ENCODE results near the gene ARFGAP1. TPM values are rescaled to one million over a fixed set of nuclear protein-coding genes. Genes with fewer than 3 reads are reported as not detected.

ARFGAP1 gene
- total and polyA plus RNA-seq, 2 donors (not counting 3 experiments of a cell fraction or from before 2014, with no cell fraction given): 93.7 to 126 TPM

DNA sequence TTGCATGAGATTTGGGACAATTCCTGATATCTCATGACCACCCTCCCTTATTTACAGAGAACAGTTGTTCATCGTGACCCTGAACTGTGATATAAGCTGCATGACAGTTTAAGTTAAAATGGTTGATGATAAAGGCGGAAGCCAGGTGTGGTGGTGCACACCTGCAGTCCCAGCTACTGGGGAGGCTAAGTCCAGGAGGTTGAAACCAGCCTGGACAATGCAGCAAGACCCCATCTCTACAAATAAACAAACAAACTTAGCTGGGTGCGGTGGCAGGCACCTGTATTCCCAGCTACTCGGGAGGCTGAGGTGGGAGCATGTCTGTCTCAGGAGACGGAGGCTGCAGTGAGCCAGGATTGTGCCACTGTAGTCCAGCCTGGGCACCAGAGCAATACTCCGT is 44.4 kb downstream of the ARFGAP1 start:
- Histone ChIP-seq H3K4me1 (ENCODE audit: control insufficient read depth, extremely low read depth, insufficient read depth, low read length) (no peaks in the 10 kb centered on the region), H3K4me3 (replicated peaks in 1 of 3; ENCODE audit: insufficient read depth in 1 of 3, low read depth in 1 of 3, low read length in 3 of 3) (no peak overlapping the region), H3K36me3 (ENCODE audit: control insufficient read depth in 2 of 2, extremely low read depth in 1 of 2, insufficient read depth in 2 of 2, low read length in 2 of 2) (no peaks in the 10 kb centered on the region), H3K9me1 (replicated peaks; ENCODE audit: control insufficient read depth, extremely low read depth, insufficient read depth, low read length) (no peaks in the 10 kb centered on the region), H3K9me3 (replicated peaks; ENCODE audit: control insufficient read depth, insufficient read depth, low read length) (no peaks in the 10 kb centered on the region), H2AFZ (ENCODE audit: low read depth, low read length) (no peak overlapping the region), H3K9ac (replicated peaks; ENCODE audit: extremely low read depth, insufficient read depth, low read length) (no peak overlapping the region), H3K27ac (ENCODE audit: insufficient read depth, low read depth, low read length) (no peak overlapping the region), H3K4me2 (ENCODE audit: insufficient read depth, low read length) (no peak overlapping the region), H3K79me2 (ENCODE audit: control insufficient read depth, insufficient read depth, low read length) (no peaks in the 10 kb centered on the region), H3K27me3 (ENCODE audit: control insufficient read depth in 2 of 2, insufficient read depth in 2 of 2, low read length in 2 of 2) (no peaks in the 10 kb centered on the region), H4K20me1 (replicated peaks; ENCODE audit: control insufficient read depth, extremely low read depth, insufficient read depth, low read length) (no peaks in the 10 kb centered on the region)
- TF ChIP-seq, protein P1, sequence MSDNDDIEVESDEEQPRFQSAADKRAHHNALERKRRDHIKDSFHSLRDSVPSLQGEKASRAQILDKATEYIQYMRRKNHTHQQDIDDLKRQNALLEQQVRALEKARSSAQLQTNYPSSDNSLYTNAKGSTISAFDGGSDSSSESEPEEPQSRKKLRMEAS (IDR thresholded peaks at IDR 0.05; ENCODE audit: insufficient read depth, insufficient read length): no peak
- TF ChIP-seq EZH2 (IDR thresholded peaks at IDR 0.05; ENCODE audit: borderline replicate concordance, low read depth, low read length, severe bottlenecking) (no peak), POLR2A (IDR thresholded peaks at IDR 0.05; ENCODE audit: low read depth, low read length) (no peak), GATA2 (IDR thresholded peaks at IDR 0.05; ENCODE audit: insufficient read depth, insufficient read length, low read depth, low read length) (no peak)
- dilution Hi-C loops (cut with MboI; ENCODE audit: extremely low pct_ligation_motif_present, low sequenced_read_pairs) (no loop called here), intact Hi-C loops (cut with micrococcal nuclease) (no loop called here)
- DNase-seq (ENCODE audit: low read depth, low spot score) (no peak), FAIRE-seq (no peak)
- ChIA-PET POLR2A (no interaction called here), CTCF (interaction anchor here (1.9 to 2.4 kb wide), 3 partner anchors 8 to 94 kb away, joined by 4 to 11 read pairs (median 8); no protein-coding TSS in a partner anchor)
- BruUV-seq (replicated peaks): no TSS peak

DNA sequence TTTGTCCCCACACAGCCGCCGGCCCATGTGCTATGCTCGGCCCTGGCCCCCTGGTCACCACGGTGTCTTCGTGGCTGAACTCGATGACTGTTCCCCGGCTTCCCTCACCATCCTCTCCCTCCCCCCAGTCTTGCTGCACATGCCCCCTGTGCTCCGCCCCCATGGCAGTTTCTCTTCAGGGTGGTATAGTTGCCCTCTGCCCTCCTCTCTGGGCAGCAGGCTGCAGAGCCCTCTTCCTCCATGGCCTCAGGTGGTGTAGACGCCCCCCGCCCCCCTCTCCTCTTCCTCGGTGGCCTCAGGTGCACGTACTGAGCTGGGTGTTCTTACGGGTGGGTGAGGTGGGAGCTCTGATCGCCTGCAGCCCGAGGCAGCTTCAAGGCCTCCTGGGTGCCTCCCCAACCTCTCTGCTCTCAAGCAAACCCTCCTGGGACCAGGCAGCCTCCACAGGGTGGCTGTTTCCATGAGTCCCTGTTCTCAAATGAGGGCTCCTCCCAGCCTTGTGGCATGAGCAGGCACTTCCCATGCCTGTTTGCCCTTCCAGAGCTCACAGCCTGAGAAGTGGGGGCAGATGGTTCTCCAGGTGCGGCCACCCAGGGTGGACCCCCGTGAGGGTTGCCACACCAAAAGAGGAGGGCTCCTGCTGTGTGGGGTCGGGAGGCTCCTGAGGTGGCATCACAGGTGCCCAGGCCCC is 45.1 kb downstream of the ARFGAP1 start:
- dilution Hi-C loops (cut with MboI; ENCODE audit: extremely low pct_ligation_motif_present, low sequenced_read_pairs) (no loop called here), intact Hi-C loops (cut with micrococcal nuclease) (no loop called here)
- H3K4me1 ChIP-seq (ENCODE audit: control insufficient read depth, extremely low read depth, insufficient read depth, low read length): no peaks in the 10 kb centered on the region
- ChIA-PET POLR2A (no interaction called here), CTCF (interaction anchor here (0.6 to 2.4 kb wide), 4 partner anchors 9 to 676 kb away, joined by 3 to 11 read pairs (median 6); partner anchors contain the start of gene SLCO4A1)
- H3K4me2 ChIP-seq (ENCODE audit: insufficient read depth, low read length): no peak overlapping the region
- H3K4me3 ChIP-seq (replicated peaks in 1 of 3; ENCODE audit: insufficient read depth in 1 of 3, low read depth in 1 of 3, low read length in 3 of 3): no peak overlapping the region
- BruUV-seq (replicated peaks): no TSS peak
- no peaks in the 10 kb centered on the region for H3K79me2 ChIP-seq (ENCODE audit: control insufficient read depth, insufficient read depth, low read length)
- no peaks in the 10 kb centered on the region for H3K9me3 ChIP-seq (replicated peaks; ENCODE audit: control insufficient read depth, insufficient read depth, low read length)
- no peak overlapping the region for H2AFZ ChIP-seq (ENCODE audit: low read depth, low read length)
- no peak overlapping the region for H3K9ac ChIP-seq (replicated peaks; ENCODE audit: extremely low read depth, insufficient read depth, low read length)
- no peaks in the 10 kb centered on the region for H4K20me1 ChIP-seq (replicated peaks; ENCODE audit: control insufficient read depth, extremely low read depth, insufficient read depth, low read length)
- no peaks in the 10 kb centered on the region for H3K27me3 ChIP-seq (ENCODE audit: control insufficient read depth in 2 of 2, insufficient read depth in 2 of 2, low read length in 2 of 2)
- TF ChIP-seq JUN (IDR thresholded peaks at IDR 0.05; ENCODE audit: borderline replicate concordance, insufficient read depth, insufficient read length, low read depth) (no peak), POLR2A (IDR thresholded peaks at IDR 0.05; ENCODE audit: low read depth, low read length) (no peak), POLR2AphosphoS5 (IDR thresholded peaks at IDR 0.05; ENCODE audit: insufficient read depth, low read depth, low read length) (no peak)
- TF ChIP-seq, protein P1 (IDR thresholded peaks at IDR 0.05; ENCODE audit: insufficient read depth, insufficient read length): no peak
- TF ChIP-seq, protein P2, sequence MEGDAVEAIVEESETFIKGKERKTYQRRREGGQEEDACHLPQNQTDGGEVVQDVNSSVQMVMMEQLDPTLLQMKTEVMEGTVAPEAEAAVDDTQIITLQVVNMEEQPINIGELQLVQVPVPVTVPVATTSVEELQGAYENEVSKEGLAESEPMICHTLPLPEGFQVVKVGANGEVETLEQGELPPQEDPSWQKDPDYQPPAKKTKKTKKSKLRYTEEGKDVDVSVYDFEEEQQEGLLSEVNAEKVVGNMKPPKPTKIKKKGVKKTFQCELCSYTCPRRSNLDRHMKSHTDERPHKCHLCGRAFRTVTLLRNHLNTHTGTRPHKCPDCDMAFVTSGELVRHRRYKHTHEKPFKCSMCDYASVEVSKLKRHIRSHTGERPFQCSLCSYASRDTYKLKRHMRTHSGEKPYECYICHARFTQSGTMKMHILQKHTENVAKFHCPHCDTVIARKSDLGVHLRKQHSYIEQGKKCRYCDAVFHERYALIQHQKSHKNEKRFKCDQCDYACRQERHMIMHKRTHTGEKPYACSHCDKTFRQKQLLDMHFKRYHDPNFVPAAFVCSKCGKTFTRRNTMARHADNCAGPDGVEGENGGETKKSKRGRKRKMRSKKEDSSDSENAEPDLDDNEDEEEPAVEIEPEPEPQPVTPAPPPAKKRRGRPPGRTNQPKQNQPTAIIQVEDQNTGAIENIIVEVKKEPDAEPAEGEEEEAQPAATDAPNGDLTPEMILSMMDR (IDR thresholded peaks at IDR 0.05; ENCODE audit: extremely low read depth in 1 of 2, insufficient read depth in 1 of 2, low read depth in 1 of 2, low read length in 2 of 2): no peak
- FAIRE-seq: no peak
- DNase-seq (ENCODE audit: low read depth, low spot score): no peak
- H3K27ac ChIP-seq (ENCODE audit: insufficient read depth, low read depth, low read length): no peak overlapping the region
- no peaks in the 10 kb centered on the region for H3K9me1 ChIP-seq (replicated peaks; ENCODE audit: control insufficient read depth, extremely low read depth, insufficient read depth, low read length)
- no peaks in the 10 kb centered on the region for H3K36me3 ChIP-seq (ENCODE audit: control insufficient read depth in 2 of 2, extremely low read depth in 1 of 2, insufficient read depth in 2 of 2, low read length in 2 of 2)
